SK-N-MC (cell line): ENCODE measurements around the gene CSNK1G1.
"Not testable (repeated sequence)": the region's sequence is repeated elsewhere in the genome, so short reads cannot be mapped to it uniquely, and the experiment has no call there.

Source experiments
- DNase-seq: peaks from one replicate; pipeline ENCODE4 v3.0.0-alpha.2; 2011; ENCODE audit warnings: low read depth, low spot score
- H3K27ac ChIP-seq: fragments of 200-600 bp; sonication (generic); 2 replicates; pipeline ENCODE4 v1.5.1; 2016; ENCODE audit warnings: mixed run types
- H3K36me3 ChIP-seq: fragments of 200-600 bp; sonication (generic); 2 replicates; pipeline ENCODE4 v1.6.1; 2017; ENCODE audit warnings: antibody characterized with exemption, low read length, mixed read lengths; ENCODE audit not compliant: insufficient read depth
- H3K4me3 ChIP-seq: fragments of 200-600 bp; sonication (generic); 2 replicates; pipeline ENCODE4 v1.5.1; 2016
- H3K9ac ChIP-seq: fragments of 200-600 bp; sonication (generic); 2 replicates; pipeline ENCODE4 v1.8.0; 2017; ENCODE audit warnings: mixed run types, mixed read lengths; ENCODE audit not compliant: insufficient read length
- H3K9me3 ChIP-seq: fragments of 200-600 bp; sonication (generic); 2 replicates; pipeline ENCODE4 v1.6.1; 2017; ENCODE audit warnings: low read depth, mild to moderate bottlenecking, antibody characterized with exemption, low read length, moderate library complexity, mixed read lengths
- EZH2 ChIP-seq: fragments of 200-600 bp; sonication (generic); IDR thresholded peaks from one replicate; pipeline ENCODE4 v1.6.1; 2017; ENCODE audit warnings: antibody characterized with exemption
- FOXP2 ChIP-seq: optimal IDR thresholded peaks from 2 replicates; pipeline ENCODE3; 2011; ENCODE audit warnings: mild to moderate bottlenecking, moderate library complexity; ENCODE audit not compliant: insufficient read depth; ENCODE audit errors: extremely low read length, control extremely low read depth
- POLR2AphosphoS5 ChIP-seq: IDR thresholded peaks from 2 replicates; pipeline ENCODE4 v1.6.1; 2012; ENCODE audit warnings: mild to moderate bottlenecking, low read depth, low read length, borderline replicate concordance

Gene CSNK1G1

DNA sequence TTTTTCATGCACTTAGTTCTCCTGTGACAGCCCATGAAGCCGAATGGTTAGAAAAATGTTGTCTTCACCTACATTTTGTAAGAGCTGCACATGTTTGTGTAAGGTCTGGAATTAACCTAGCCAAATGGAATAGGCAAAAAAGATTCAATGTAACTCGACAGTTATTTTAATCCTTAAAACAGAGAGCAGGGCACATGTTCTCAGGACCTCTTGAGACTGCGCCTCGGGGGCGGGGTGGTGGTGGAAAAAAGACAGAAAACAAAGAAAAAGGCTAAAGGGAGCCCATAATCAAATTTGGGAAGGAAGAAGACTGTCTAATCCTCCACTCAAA, 702 bp upstream of the CSNK1G1 start:
- TF ChIP-seq EZH2, result no peak
- TF ChIP-seq FOXP2, result no peak
- TF ChIP-seq POLR2AphosphoS5, result no peak
- peak overlapping the region; percentile 69 for H3K27ac ChIP-seq

DNA sequence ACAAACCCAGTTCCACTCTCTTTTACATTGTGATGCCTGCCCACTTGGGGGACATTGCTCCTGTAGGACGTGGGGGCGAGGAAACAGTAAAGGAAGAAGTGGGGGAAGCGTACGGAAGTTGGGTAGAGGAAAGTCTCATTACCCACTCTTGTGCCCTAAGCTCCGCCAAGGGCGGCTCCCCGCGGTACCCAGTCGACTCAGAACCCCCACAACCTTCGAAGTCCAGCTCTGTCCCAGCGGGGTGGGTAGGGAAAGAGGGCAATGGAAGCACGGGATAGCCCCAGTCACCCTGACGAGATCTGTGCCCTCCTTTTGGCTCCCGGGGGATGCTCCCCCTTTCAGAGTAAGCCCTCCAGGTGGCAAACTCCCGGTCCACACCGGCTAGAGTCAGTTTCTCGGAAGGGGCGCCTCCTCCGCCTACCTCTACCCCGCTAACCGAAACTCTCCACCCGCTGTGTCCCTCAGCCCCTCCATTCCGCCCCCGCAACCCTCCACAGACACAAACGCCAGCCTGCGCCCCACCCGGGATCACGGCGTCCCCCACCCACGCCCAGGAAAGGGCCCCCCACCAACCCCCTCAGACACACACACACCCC, 527 bp downstream of the CSNK1G1 start:
- H3K9ac ChIP-seq, result peak overlapping the region; percentile 81
- peak overlapping the region; percentile 78 for H3K27ac ChIP-seq
- no peak for DNase-seq
- H3K4me3 ChIP-seq, result peak overlapping the region; percentile 83
- H3K9me3 ChIP-seq, result no peaks in the 10 kb centered on the region
- no peaks in the 10 kb centered on the region for H3K36me3 ChIP-seq
- TF ChIP-seq FOXP2, result no peak
- TF ChIP-seq POLR2AphosphoS5, result no peak
- TF ChIP-seq EZH2, result no peak

More for the DNA sequence above, 702 bp upstream of the CSNK1G1 start:
- DNase-seq, result no peak
- H3K9ac ChIP-seq, result peak overlapping the region; percentile 18
- no peaks in the 10 kb centered on the region for H3K9me3 ChIP-seq
- H3K36me3 ChIP-seq, result peaks cover 4% of the 10 kb centered on the region; the same call in 1 of the 2 replicates
- peak overlapping the region; percentile 83 for H3K4me3 ChIP-seq

DNA sequence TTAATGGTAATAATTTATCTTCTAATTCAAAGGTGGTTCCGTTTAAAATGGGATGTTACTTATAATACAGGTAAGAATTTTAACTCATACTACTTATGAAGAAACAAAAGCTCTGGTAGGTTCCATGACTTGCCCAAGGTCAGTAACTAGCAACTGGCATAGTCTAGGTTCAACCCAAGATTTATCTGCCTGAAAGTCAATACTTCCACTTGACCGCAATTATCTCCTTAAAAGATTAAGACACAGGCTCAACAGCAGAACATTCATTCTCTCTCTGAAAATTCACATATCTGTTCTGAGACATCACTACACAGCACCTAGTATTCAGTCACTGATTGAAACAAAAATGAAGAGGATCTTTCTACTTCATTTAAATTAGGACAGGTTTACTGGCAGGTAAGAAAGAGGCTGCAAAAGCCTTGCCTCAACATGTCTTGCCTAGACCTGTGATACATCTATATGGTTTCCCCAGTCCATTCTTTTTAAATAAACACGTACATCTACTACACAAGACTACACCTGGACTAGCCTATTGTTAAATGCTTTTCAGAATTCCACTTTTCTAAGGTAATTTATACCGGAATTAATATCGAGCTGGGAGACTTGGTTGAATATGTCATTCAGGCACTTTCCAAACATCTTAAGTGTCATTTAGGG, 1.2 kb downstream of the CSNK1G1 start:
- no peak for DNase-seq
- no peak overlapping the region for H3K27ac ChIP-seq
- no peaks in the 10 kb centered on the region for H3K36me3 ChIP-seq
- TF ChIP-seq FOXP2 (no peak), POLR2AphosphoS5 (no peak), EZH2 (no peak)
- peak overlapping the region; percentile 83 for H3K4me3 ChIP-seq
- no peaks in the 10 kb centered on the region for H3K9me3 ChIP-seq
- H3K9ac ChIP-seq, result peak overlapping the region; percentile 81

DNA sequence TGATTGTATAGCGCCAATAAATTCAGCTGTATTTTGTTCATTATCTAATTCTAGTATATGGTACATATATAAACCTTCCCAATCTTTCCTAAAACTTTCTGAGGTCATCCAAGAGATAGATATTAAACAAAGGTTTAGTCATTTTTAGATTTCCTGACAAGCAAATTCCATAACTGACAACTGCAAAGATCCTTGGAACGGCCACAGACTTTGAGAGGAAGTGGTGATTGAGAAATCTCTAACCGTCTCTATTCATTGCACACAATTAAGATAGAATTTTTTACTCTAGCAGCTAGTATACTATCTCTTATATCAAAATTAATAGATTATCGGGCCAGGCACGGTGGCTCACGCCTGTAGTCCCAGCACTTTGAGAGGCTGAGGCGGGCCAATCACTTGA, 4.7 kb downstream of the CSNK1G1 start:
- no peak for DNase-seq
- TF ChIP-seq FOXP2 (no peak), POLR2AphosphoS5 (no peak), EZH2 (no peak)
- H3K27ac ChIP-seq, result peak overlapping the region; percentile 52
- peak overlapping the region; percentile 42; the same call in 1 of the 2 replicates for H3K4me3 ChIP-seq
- H3K36me3 ChIP-seq, result peaks cover 10% of the 10 kb centered on the region
- peak overlapping the region; percentile 51 for H3K9ac ChIP-seq
- H3K9me3 ChIP-seq, result no peaks in the 10 kb centered on the region

DNA sequence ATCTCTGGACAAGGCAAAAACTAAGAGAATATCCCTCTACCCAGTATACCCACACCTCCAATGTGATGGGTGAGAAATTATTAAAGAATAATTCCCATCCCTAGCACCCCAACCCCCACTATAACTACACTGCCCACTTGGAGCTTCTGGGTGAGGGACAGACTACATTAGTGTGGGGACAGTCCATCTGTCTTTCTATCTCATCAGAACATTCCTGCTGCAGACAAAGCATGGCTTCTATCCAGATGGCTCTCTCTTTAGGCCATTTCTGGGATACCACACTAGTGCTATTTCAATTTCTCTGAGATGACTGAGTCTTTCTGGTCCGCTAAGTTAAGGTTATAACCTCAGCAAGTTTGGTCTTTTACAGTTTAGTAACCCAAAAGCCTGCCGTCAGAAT, 6.6 kb downstream of the CSNK1G1 start:
- no peak for DNase-seq
- Histone ChIP-seq H3K9ac (no peak overlapping the region), H3K36me3 (peaks cover 10% of the 10 kb centered on the region), H3K4me3 (peak overlapping the region; percentile 1; the same call in 1 of the 2 replicates), H3K27ac (no peak overlapping the region), H3K9me3 (no peaks in the 10 kb centered on the region)
- TF ChIP-seq EZH2 (no peak), POLR2AphosphoS5 (no peak), FOXP2 (no peak)

DNA sequence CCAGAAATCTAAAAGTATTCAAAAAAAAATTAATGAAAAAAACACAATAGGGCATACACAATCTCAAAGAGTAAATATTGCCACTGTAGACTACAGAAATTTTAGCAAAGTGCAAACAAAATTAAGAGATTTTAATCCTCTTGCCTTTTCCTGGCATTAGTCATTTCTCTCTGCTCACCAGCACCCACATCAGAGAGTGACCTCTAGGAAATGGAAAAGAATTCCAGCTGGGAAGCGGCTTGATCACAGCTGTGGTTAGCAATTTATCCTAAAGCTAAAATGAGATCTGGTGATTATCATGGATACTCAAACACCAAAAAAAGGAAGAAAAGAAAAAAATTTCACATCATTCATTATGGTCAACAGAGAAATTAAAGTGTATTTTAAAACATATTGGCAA, 7.5 kb downstream of the CSNK1G1 start:
- Histone ChIP-seq H3K4me3 (no peak overlapping the region), H3K36me3 (peaks cover 10% of the 10 kb centered on the region), H3K9me3 (no peaks in the 10 kb centered on the region), H3K27ac (no peak overlapping the region), H3K9ac (no peak overlapping the region)
- no peak for TF ChIP-seq EZH2
- no peak for TF ChIP-seq POLR2AphosphoS5
- no peak for TF ChIP-seq FOXP2
- DNase-seq, result no peak

DNA sequence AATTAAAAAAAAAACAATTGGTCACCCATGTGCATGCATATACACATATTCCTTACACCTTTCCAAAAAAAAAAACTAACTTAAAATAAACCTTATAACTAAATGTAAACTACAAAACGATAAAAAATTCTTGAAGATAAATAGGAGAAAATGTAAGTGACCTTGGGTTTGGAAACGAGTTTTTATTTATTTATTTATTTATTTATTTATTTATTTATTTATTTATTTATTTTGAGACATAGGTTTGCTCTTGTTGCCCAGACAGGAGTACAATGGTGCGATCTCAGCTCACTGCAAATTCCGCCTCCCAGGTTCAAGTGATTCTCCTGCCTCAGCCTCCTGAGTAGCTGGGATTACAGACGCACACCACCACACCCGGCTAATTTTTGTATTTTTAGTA, 9.7 kb downstream of the CSNK1G1 start:
- not testable (repeated sequence) for H3K27ac ChIP-seq, H3K9me3 ChIP-seq, DNase-seq, H3K4me3 ChIP-seq, H3K9ac ChIP-seq
- H3K36me3 ChIP-seq, result peaks cover 17% of the 10 kb centered on the region

DNA sequence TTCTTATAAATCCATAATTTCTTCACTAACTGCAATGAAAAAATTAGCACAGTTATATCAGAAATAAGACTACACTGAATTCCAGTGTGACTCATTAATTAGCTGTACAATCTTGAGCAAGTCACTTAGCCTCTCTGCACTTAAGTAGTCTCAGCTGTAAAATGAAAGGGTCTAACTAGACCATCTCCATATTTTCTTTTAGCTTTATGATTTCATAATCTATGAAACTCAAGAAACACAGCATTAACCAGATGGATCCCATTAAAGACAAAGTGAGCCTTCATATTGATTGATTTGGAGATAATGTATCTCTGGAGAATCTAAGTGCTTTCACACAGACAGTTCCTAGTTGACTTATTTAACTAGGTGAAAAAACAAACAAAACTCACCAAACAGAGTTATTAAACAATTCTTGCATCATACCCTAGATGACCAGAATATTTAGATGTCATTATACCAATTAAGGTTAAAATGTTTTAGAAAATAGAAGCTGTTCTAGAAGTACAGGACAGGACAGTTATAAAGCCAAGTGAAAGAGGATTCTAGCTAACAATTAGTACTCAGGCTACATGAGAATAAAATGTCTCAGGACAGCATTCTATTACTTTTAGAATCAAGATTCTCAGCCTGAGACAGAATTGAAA, 11.2 kb downstream of the CSNK1G1 start:
- H3K9ac ChIP-seq, result no peak overlapping the region
- no peaks in the 10 kb centered on the region for H3K9me3 ChIP-seq
- TF ChIP-seq POLR2AphosphoS5, result no peak; the same call in 1 of the 2 replicates
- TF ChIP-seq FOXP2, result no peak
- no peak for TF ChIP-seq EZH2
- H3K4me3 ChIP-seq, result peak overlapping the region; percentile 36; the same call in 1 of the 2 replicates
- DNase-seq, result peak; percentile 35
- peak overlapping the region; percentile 77 for H3K27ac ChIP-seq
- H3K36me3 ChIP-seq, result peaks cover 17% of the 10 kb centered on the region
